ENCODE results near the gene KCNMB1.
"Not testable (repeated sequence)": the region's sequence is repeated elsewhere in the genome, so short reads cannot be mapped to it uniquely, and the experiment has no call there.

The KCNMB1 gene

GRCh38 chr5:170378740-170379139 is 10.4 kb downstream of the KCNMB1 start:
- no peaks in the 10 kb centered on the region for H3K4me1 ChIP-seq (ENCODE audit: control insufficient read depth, insufficient read depth, low read length, unreplicated experiment)
- H3K36me3 ChIP-seq (ENCODE audit: insufficient read depth, low read length) = no peaks in the 10 kb centered on the region
- no peak overlapping the region for H2AFZ ChIP-seq (ENCODE audit: low read length, unreplicated experiment)
- no peaks in the 10 kb centered on the region for H3K79me2 ChIP-seq (ENCODE audit: control insufficient read depth, insufficient read depth, low read length, unreplicated experiment)
- peaks cover 39% of the 10 kb centered on the region for H3K27me3 ChIP-seq (ENCODE audit: insufficient read depth, low read length)
- H3K4me3 ChIP-seq (ENCODE audit: low read depth, low read length) = no peak overlapping the region
- no peak overlapping the region for H3K27ac ChIP-seq (ENCODE audit: low read depth, low read length)

GRCh38 chr5:170377027-170377426 is 12.1 kb downstream of the KCNMB1 start:
- Histone ChIP-seq H3K36me3 (ENCODE audit: insufficient read depth, low read length) (no peaks in the 10 kb centered on the region), H2AFZ (ENCODE audit: low read length, unreplicated experiment) (no peak overlapping the region), H3K27ac (ENCODE audit: low read depth, low read length) (no peak overlapping the region), H3K79me2 (ENCODE audit: control insufficient read depth, insufficient read depth, low read length, unreplicated experiment) (no peaks in the 10 kb centered on the region), H3K4me1 (ENCODE audit: control insufficient read depth, insufficient read depth, low read length, unreplicated experiment) (no peaks in the 10 kb centered on the region), H3K27me3 (ENCODE audit: insufficient read depth, low read length) (peaks cover 44% of the 10 kb centered on the region), H3K4me3 (ENCODE audit: low read depth, low read length) (no peak overlapping the region)

- peaks cover 49% of the 10 kb centered on the region for H3K27me3 ChIP-seq (ENCODE audit: insufficient read depth, low read length)
- H3K4me3 ChIP-seq (ENCODE audit: low read depth, low read length); H3K4me1 ChIP-seq (ENCODE audit: control insufficient read depth, insufficient read depth, low read length, unreplicated experiment); H3K27ac ChIP-seq (ENCODE audit: low read depth, low read length); H3K79me2 ChIP-seq (ENCODE audit: control insufficient read depth, insufficient read depth, low read length, unreplicated experiment); H3K36me3 ChIP-seq (ENCODE audit: insufficient read depth, low read length); H2AFZ ChIP-seq (ENCODE audit: low read length, unreplicated experiment): not testable (repeated sequence)
Observed at GRCh38 chr5:170376526-170376925, 12.6 kb downstream of the KCNMB1 start.

- Histone ChIP-seq H3K27me3 (ENCODE audit: insufficient read depth, low read length) (peaks cover 61% of the 10 kb centered on the region), H3K36me3 (ENCODE audit: insufficient read depth, low read length) (no peaks in the 10 kb centered on the region), H3K4me1 (ENCODE audit: control insufficient read depth, insufficient read depth, low read length, unreplicated experiment) (no peaks in the 10 kb centered on the region), H3K4me3 (ENCODE audit: low read depth, low read length) (no peak overlapping the region), H3K79me2 (ENCODE audit: control insufficient read depth, insufficient read depth, low read length, unreplicated experiment) (no peaks in the 10 kb centered on the region), H3K27ac (ENCODE audit: low read depth, low read length) (no peak overlapping the region), H2AFZ (ENCODE audit: low read length, unreplicated experiment) (no peak overlapping the region)
Observed at GRCh38 chr5:170375283-170375682, 13.9 kb downstream of the KCNMB1 start.

GRCh38 chr5:170372971-170373370 is 16.2 kb downstream of the KCNMB1 start:
- Histone ChIP-seq H3K27ac (ENCODE audit: low read depth, low read length) (no peak overlapping the region), H3K4me3 (ENCODE audit: low read depth, low read length) (no peak overlapping the region), H2AFZ (ENCODE audit: low read length, unreplicated experiment) (no peak overlapping the region), H3K4me1 (ENCODE audit: control insufficient read depth, insufficient read depth, low read length, unreplicated experiment) (no peaks in the 10 kb centered on the region), H3K36me3 (ENCODE audit: insufficient read depth, low read length) (no peaks in the 10 kb centered on the region), H3K79me2 (ENCODE audit: control insufficient read depth, insufficient read depth, low read length, unreplicated experiment) (no peaks in the 10 kb centered on the region), H3K27me3 (ENCODE audit: insufficient read depth, low read length) (peaks cover 59% of the 10 kb centered on the region)

GRCh38 chr5:170368586-170368985 is 20.6 kb downstream of the KCNMB1 start:
- Histone ChIP-seq H3K4me1 (ENCODE audit: control insufficient read depth, insufficient read depth, low read length, unreplicated experiment) (no peaks in the 10 kb centered on the region), H2AFZ (ENCODE audit: low read length, unreplicated experiment) (no peak overlapping the region), H3K4me3 (ENCODE audit: low read depth, low read length) (no peak overlapping the region), H3K27ac (ENCODE audit: low read depth, low read length) (no peak overlapping the region), H3K79me2 (ENCODE audit: control insufficient read depth, insufficient read depth, low read length, unreplicated experiment) (no peaks in the 10 kb centered on the region), H3K27me3 (ENCODE audit: insufficient read depth, low read length) (peaks cover 61% of the 10 kb centered on the region), H3K36me3 (ENCODE audit: insufficient read depth, low read length) (no peaks in the 10 kb centered on the region)

GRCh38 chr5:170366276-170366675 is 22.9 kb downstream of the KCNMB1 start:
- Histone ChIP-seq H3K27me3 (ENCODE audit: insufficient read depth, low read length) (peaks cover 41% of the 10 kb centered on the region), H3K79me2 (ENCODE audit: control insufficient read depth, insufficient read depth, low read length, unreplicated experiment) (no peaks in the 10 kb centered on the region), H3K4me3 (ENCODE audit: low read depth, low read length) (no peak overlapping the region), H3K36me3 (ENCODE audit: insufficient read depth, low read length) (no peaks in the 10 kb centered on the region), H2AFZ (ENCODE audit: low read length, unreplicated experiment) (no peak overlapping the region), H3K4me1 (ENCODE audit: control insufficient read depth, insufficient read depth, low read length, unreplicated experiment) (no peaks in the 10 kb centered on the region), H3K27ac (ENCODE audit: low read depth, low read length) (no peak overlapping the region)

GRCh38 chr5:170365831-170366230 is 23.3 kb downstream of the KCNMB1 start:
- Histone ChIP-seq H3K27me3 (ENCODE audit: insufficient read depth, low read length) (peaks cover 36% of the 10 kb centered on the region), H3K4me1 (ENCODE audit: control insufficient read depth, insufficient read depth, low read length, unreplicated experiment) (no peaks in the 10 kb centered on the region), H2AFZ (ENCODE audit: low read length, unreplicated experiment) (no peak overlapping the region), H3K27ac (ENCODE audit: low read depth, low read length) (no peak overlapping the region), H3K4me3 (ENCODE audit: low read depth, low read length) (no peak overlapping the region), H3K36me3 (ENCODE audit: insufficient read depth, low read length) (no peaks in the 10 kb centered on the region), H3K79me2 (ENCODE audit: control insufficient read depth, insufficient read depth, low read length, unreplicated experiment) (no peaks in the 10 kb centered on the region)

GRCh38 chr5:170365011-170365410 is 24.2 kb downstream of the KCNMB1 start:
- Histone ChIP-seq H3K36me3 (ENCODE audit: insufficient read depth, low read length) (no peaks in the 10 kb centered on the region), H3K4me3 (ENCODE audit: low read depth, low read length) (no peak overlapping the region), H2AFZ (ENCODE audit: low read length, unreplicated experiment) (no peak overlapping the region), H3K27me3 (ENCODE audit: insufficient read depth, low read length) (peaks cover 28% of the 10 kb centered on the region), H3K79me2 (ENCODE audit: control insufficient read depth, insufficient read depth, low read length, unreplicated experiment) (no peaks in the 10 kb centered on the region), H3K4me1 (ENCODE audit: control insufficient read depth, insufficient read depth, low read length, unreplicated experiment) (no peaks in the 10 kb centered on the region), H3K27ac (ENCODE audit: low read depth, low read length) (no peak overlapping the region)

GRCh38 chr5:170363671-170364070 is 25.5 kb downstream of the KCNMB1 start:
- Histone ChIP-seq H3K79me2 (ENCODE audit: control insufficient read depth, insufficient read depth, low read length, unreplicated experiment) (no peaks in the 10 kb centered on the region), H3K36me3 (ENCODE audit: insufficient read depth, low read length) (no peaks in the 10 kb centered on the region), H2AFZ (ENCODE audit: low read length, unreplicated experiment) (no peak overlapping the region), H3K27ac (ENCODE audit: low read depth, low read length) (no peak overlapping the region), H3K4me1 (ENCODE audit: control insufficient read depth, insufficient read depth, low read length, unreplicated experiment) (no peaks in the 10 kb centered on the region), H3K4me3 (ENCODE audit: low read depth, low read length) (no peak overlapping the region), H3K27me3 (ENCODE audit: insufficient read depth, low read length) (peaks cover 20% of the 10 kb centered on the region)

- Histone ChIP-seq H3K4me3 (ENCODE audit: low read depth, low read length) (no peak overlapping the region), H3K36me3 (ENCODE audit: insufficient read depth, low read length) (no peaks in the 10 kb centered on the region), H2AFZ (ENCODE audit: low read length, unreplicated experiment) (no peak overlapping the region)
Observed at GRCh38 chr5:170362656-170363055, 26.5 kb downstream of the KCNMB1 start.

More at GRCh38 chr5:170362656-170363055, 26.5 kb downstream of the KCNMB1 start:
- H3K79me2 ChIP-seq (ENCODE audit: control insufficient read depth, insufficient read depth, low read length, unreplicated experiment) = no peaks in the 10 kb centered on the region
- no peaks in the 10 kb centered on the region for H3K4me1 ChIP-seq (ENCODE audit: control insufficient read depth, insufficient read depth, low read length, unreplicated experiment)
- H3K27me3 ChIP-seq (ENCODE audit: insufficient read depth, low read length) = peaks cover 24% of the 10 kb centered on the region
- no peak overlapping the region for H3K27ac ChIP-seq (ENCODE audit: low read depth, low read length)
